HG03571 (cell line): Measurements from ENCODE around the gene FOXO1.

Source experiments
- ATAC-seq: cut with Tn5 transposase; IDR thresholded peaks from one replicate; pipeline ENCODE4 v1.9.1; 2021; ENCODE audit not compliant: unreplicated experiment

The FOXO1 gene

DNA sequence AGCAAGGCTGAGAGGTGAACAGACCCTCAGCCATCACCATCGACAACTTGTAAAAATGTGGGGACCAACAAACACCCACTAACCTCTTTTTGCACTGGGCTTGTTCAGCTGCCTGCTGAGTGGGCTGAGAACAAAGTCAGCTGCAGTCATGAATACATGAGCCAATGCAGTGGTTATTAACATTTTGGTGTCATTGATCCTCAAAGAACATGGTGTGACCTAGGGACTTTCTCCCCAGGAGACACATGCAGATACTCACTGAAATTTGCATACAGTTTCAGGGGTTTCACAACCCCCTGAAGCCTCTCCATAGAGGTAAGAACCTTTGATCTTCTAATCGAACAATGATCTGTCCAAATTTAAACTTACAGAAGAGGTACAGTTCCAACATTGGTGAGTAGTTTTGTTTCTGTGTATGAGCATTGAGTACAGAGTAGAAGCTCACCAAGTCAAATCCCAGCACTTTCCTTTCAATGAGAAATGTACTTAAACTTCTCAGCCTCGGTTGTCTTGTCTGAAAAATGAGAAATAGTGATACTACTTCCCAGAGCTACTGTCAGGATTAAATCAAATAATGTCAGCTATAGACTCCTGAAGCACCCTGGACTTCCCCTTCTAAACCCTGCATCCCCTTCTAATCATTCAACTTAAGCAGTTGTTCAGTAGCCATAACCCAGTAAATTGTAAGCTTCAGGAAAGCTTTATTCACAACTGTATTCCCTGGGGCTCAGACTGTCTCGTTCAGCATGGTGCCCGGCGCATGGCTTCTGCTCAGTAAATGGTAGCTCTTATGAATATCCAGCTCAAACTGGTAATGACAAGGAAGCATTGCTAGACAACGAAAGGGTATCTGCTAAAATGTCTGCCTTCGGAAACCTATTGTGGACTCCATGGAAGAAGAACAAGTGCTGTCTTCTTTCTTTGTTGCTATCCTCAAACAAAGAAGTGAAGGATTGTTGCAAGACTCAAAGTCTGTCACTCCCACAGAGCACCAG, 148.7 kb downstream of the FOXO1 start:
- ATAC-seq, result peak; percentile 84

DNA sequence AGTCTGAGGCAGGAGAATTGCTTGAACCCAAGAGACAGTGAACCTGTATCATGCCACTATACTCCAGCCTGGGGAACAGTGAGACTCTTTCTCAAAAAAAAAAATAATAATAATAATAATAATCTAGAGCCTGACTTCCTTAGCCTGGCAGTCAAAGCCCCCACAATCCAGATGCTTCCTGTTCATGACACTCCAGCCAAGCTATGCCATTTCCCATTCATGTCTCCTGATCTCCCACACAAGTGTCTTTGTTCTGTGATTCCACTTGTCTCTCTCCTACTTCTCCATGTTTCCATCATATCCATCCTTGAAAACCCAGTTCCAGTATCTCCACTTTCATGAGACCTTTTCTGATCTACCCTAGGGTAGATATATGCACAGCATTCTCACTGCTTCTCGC, 150.7 kb downstream of the FOXO1 start:
- no peak for ATAC-seq

DNA sequence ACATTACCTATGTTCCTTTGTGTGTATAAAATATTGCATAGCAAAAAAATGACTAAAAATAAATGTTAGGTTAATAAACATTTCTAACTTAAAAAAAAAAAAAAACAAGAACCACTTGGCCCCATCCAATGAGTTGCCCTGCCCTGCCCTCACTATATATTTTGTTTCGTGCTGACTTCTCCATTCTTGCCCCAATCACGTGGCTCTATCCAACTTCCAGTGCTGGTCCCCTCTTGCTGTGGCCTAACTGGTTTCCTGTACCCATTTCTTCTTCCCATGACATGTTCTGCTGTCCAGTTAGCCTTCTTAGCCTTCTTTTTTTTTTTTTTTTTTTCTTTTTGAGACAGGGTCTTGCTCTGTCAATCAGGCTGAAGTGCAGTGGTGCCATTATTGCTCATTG, 151.6 kb downstream of the FOXO1 start:
- no peak for ATAC-seq

DNA sequence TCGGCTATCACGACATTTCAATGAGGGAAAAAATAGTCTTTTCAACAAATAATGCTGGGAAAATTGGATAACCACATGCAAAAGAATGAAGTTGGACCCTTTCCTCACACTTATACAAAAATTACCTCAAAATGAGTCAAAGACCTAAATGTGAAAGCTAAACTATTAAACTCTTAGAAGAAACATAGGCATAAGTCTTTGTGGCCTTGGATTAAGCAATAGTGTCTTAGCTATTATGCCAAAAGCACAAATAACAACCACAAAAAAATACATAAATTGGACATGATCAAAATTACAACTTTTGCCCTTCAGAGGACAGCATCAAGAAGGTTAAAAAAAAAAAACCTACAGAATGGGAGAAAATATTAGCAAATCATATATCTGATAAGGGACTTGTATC, 156.6 kb downstream of the FOXO1 start:
- no peak for ATAC-seq

DNA sequence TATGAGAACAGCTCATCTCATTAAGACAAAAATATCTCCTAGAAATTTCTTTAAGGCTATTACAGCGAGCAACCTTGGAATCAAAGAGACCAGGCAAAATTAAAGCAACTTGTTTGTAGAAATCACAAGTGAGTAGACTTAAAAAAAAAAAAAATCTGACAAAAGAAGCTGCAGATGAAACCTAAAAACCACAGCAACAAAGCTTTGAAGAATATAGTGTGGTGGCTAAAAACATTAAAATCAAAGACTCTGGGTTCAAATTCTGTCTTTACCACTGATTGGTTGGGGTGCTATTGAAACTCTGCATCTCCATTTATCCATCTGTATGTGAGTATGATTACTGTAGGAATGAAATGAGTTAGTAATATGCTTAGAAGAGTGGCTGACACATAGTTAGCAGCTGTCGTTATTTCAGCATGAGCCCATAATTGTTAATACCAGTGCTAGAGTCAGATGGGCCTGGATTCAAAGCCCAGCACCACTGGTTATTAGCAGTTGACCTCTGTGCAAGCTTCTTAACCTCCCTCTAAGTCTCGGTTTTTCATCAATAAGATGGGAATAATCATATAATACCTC, 157.6 kb downstream of the FOXO1 start:
- ATAC-seq, result no peak

DNA sequence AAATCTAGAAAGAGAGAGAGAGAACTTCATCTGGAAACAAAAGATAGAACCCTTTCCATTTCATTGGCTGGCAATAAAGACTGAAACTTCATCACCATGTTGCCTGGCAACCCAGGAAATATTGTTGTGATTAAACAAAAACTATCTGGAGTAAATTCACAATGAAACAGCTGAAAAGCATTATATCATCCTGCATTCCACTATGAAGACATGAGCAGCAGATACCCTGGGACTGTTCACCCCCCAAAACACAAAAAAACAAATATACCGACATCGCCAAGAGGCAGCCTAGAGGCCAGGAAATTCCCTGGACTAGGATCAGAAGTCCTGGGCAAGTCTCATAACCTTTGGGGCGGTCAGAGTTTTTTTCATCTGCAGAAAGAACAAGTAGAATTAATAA, 158.3 kb downstream of the FOXO1 start:
- ATAC-seq, result no peak

DNA sequence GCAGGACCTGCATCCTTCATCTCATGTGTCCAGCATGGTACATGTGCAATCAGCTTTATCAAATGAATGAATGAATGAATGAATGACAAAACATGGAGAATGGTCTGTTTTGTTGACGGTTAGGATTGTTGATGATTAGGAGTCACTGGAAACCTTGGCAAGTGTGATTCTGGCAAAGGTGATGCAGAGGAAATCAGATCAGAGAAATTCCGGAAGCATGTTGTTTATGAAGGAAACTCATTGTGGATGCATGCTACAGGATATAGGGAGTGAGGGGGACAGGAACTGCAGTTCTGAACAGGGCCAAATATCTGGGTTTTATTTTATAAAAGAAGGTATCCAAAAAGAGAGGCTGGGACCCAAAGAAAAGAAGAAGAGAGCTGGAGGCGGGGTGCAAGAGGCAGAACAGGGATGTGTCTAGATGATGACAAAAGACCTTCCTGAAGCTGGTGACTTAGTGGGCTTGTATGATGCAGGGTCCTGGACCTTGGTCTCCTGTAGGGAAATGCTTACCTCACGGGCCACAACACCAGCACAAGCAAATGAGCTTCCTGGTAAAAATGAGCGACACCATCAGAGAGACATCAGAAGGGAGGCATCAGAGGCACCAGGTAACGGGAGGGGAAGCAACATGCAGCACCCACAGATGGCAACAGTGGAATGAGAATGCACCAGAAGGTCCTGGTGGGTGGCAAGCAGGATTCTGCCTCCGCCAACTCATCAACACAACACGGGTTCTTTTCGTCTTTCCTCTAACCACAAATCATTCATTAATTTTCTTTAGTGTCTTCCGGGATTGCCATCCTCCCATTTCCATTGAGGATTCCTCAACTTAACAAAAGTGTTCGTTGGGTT, 159.6 kb downstream of the FOXO1 start:
- no peak for ATAC-seq
